ENCODE measurements around the gene RPS25.

DNA sequence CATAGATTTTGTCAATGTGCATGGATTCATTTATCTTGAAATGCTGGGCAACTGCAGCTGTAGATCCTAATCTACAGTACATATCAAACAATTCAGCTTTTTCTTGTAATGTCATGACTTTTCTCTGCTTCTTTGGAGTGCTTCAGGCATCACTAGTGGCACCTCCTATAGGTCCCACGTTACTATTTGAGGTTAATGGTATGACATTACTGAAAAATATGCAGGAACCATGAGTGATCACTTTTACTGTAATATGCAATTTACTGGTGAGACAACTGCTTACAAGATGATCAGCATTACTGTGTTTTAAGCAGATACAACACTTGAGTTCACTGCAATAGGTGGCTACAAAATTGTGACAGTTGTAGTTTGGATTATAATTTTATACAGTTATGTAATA lies 17.2 kb downstream of the RPS25 start:
- TF ChIP-seq, protein P1, sequence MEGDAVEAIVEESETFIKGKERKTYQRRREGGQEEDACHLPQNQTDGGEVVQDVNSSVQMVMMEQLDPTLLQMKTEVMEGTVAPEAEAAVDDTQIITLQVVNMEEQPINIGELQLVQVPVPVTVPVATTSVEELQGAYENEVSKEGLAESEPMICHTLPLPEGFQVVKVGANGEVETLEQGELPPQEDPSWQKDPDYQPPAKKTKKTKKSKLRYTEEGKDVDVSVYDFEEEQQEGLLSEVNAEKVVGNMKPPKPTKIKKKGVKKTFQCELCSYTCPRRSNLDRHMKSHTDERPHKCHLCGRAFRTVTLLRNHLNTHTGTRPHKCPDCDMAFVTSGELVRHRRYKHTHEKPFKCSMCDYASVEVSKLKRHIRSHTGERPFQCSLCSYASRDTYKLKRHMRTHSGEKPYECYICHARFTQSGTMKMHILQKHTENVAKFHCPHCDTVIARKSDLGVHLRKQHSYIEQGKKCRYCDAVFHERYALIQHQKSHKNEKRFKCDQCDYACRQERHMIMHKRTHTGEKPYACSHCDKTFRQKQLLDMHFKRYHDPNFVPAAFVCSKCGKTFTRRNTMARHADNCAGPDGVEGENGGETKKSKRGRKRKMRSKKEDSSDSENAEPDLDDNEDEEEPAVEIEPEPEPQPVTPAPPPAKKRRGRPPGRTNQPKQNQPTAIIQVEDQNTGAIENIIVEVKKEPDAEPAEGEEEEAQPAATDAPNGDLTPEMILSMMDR (IDR thresholded peaks at IDR 0.05), result no peak
- no peak for TF ChIP-seq EZH2 (IDR thresholded peaks at IDR 0.05)

Data from neural progenitor cell (in vitro differentiated cells).